PC-3 (cell line): ENCODE measurements around the gene DYNLL2.

Experiments
- CTCF ChIP-seq: fragments of 300-600 bp; sonication (generic); conservative IDR thresholded peaks from 2 replicates; pipeline ENCODE4 v1.5.1; 2017; ENCODE audit warnings: antibody characterized with exemption, low read depth, mild to moderate bottlenecking, low read length
- EZH2 ChIP-seq: fragments of 300-600 bp; sonication (generic); IDR thresholded peaks from one replicate; pipeline ENCODE4 v1.6.1; 2017; ENCODE audit warnings: antibody characterized with exemption, mild to moderate bottlenecking, low read length; ENCODE audit not compliant: unreplicated experiment

GRCh38 chr17:58082870-58083490 lies at the start of gene DYNLL2:
- no peak for TF ChIP-seq EZH2
- no peak for TF ChIP-seq CTCF
